Mesodermal cell (in vitro differentiated cells): ENCODE results near the gene ESPN.

Experiments used
- H3K27ac ChIP-seq: 2 replicates; pipeline ENCODE4 v1.7.0; 2013; ENCODE audit warnings: mild to moderate bottlenecking, low read depth, low read length, moderate library complexity; ENCODE audit not compliant: severe bottlenecking
- H3K36me3 ChIP-seq: 2 replicates; pipeline ENCODE4 v1.7.1; 2013; ENCODE audit warnings: mild to moderate bottlenecking, low read length, moderate library complexity; ENCODE audit not compliant: control insufficient read depth, insufficient read depth
- H3K4me1 ChIP-seq: one replicate; pipeline ENCODE4 v1.7.1; 2013; ENCODE audit warnings: mild to moderate bottlenecking, low read length; ENCODE audit not compliant: insufficient read depth, control insufficient read depth, poor library complexity, severe bottlenecking
- H3K4me3 ChIP-seq: 2 replicates; pipeline ENCODE4 v1.7.0; 2013; ENCODE audit warnings: low read length, control low read depth, mild to moderate bottlenecking; ENCODE audit not compliant: insufficient read depth, poor library complexity, severe bottlenecking; ENCODE audit errors: extremely low read depth
- H3K9me3 ChIP-seq: 2 replicates; pipeline ENCODE4 v1.7.1; 2013; ENCODE audit warnings: mild to moderate bottlenecking, low read length, moderate library complexity; ENCODE audit not compliant: control insufficient read depth
- WGBS, 2 experiments: methylation state at CpG; one replicate each; pipeline ENCODE4 v1.1.5; 2013; ENCODE audit warnings: missing lambda C conversion rate in 2 of 2; ENCODE audit not compliant: insufficient coverage in 2 of 2; 5-methylcytosine and 5-hydroxymethylcytosine counted together

The ESPN gene

GRCh38 chr1:6460301-6461050 lies 35.9 kb downstream of the ESPN start:
- 68 to 73% methylated on average over 23 to 37 of the region's 39 CpGs for WGBS, 2 experiments
- no peaks in the 10 kb centered on the region for H3K9me3 ChIP-seq
- no peak overlapping the region for H3K27ac ChIP-seq
- H3K4me3 ChIP-seq = no peak overlapping the region
- H3K4me1 ChIP-seq = peaks cover 5% of the 10 kb centered on the region
- H3K36me3 ChIP-seq = peaks cover 13% of the 10 kb centered on the region

- Histone ChIP-seq H3K36me3 (peaks cover 13% of the 10 kb centered on the region), H3K27ac (no peak overlapping the region), H3K4me3 (no peak overlapping the region), H3K4me1 (peaks cover 5% of the 10 kb centered on the region), H3K9me3 (no peaks in the 10 kb centered on the region)
- 95 to 97% methylated on average over 34 to 40 of the region's 40 CpGs for WGBS, 2 experiments
These were observed 36.5 kb downstream of the ESPN start for GRCh38 chr1:6461051-6461530.

- Histone ChIP-seq H3K36me3 (peaks cover 13% of the 10 kb centered on the region), H3K27ac (no peak overlapping the region), H3K4me1 (peaks cover 5% of the 10 kb centered on the region), H3K9me3 (no peaks in the 10 kb centered on the region), H3K4me3 (no peak overlapping the region)
- WGBS, 2 experiments = 96 to 97% methylated on average over 46 to 48 of the region's 48 CpGs
These were observed 37.2 kb downstream of the ESPN start for GRCh38 chr1:6461538-6462411.

GRCh38 chr1:6462412-6463119 lies 38.0 kb downstream of the ESPN start:
- H3K4me3 ChIP-seq = no peak overlapping the region
- H3K9me3 ChIP-seq = no peaks in the 10 kb centered on the region
- H3K4me1 ChIP-seq = peaks cover 5% of the 10 kb centered on the region
- H3K27ac ChIP-seq = no peak overlapping the region
- H3K36me3 ChIP-seq = peaks cover 17% of the 10 kb centered on the region
- 94 to 98% methylated on average over 6 to 8 of the region's 13 CpGs for WGBS, 2 experiments

GRCh38 chr1:6463120-6463412 lies 38.5 kb downstream of the ESPN start:
- H3K36me3 ChIP-seq = peaks cover 21% of the 10 kb centered on the region
- no peak overlapping the region for H3K27ac ChIP-seq
- no peaks in the 10 kb centered on the region for H3K9me3 ChIP-seq
- peaks cover 5% of the 10 kb centered on the region for H3K4me1 ChIP-seq
- H3K4me3 ChIP-seq = no peak overlapping the region
- no CpG with 5 or more reads among the region's 1 CpG for WGBS, 2 experiments

- H3K27ac ChIP-seq = no peak overlapping the region
- H3K4me3 ChIP-seq = no peak overlapping the region
- H3K9me3 ChIP-seq = no peaks in the 10 kb centered on the region
- peaks cover 5% of the 10 kb centered on the region for H3K4me1 ChIP-seq
- WGBS, 2 experiments = 91 to 95% methylated on average over 7 of the region's 7 CpGs
- H3K36me3 ChIP-seq = peaks cover 35% of the 10 kb centered on the region
These were observed 39.9 kb downstream of the ESPN start for GRCh38 chr1:6464514-6464836.

- Histone ChIP-seq H3K4me1 (peaks cover 5% of the 10 kb centered on the region), H3K9me3 (no peaks in the 10 kb centered on the region), H3K4me3 (no peak overlapping the region), H3K27ac (no peak overlapping the region), H3K36me3 (peaks cover 39% of the 10 kb centered on the region)
- 94 to 96% methylated on average over 3 to 4 of the region's 5 CpGs for WGBS, 2 experiments
These were observed 40.3 kb downstream of the ESPN start for GRCh38 chr1:6464915-6465314.

- Histone ChIP-seq H3K4me3 (no peak overlapping the region), H3K9me3 (no peaks in the 10 kb centered on the region), H3K36me3 (peaks cover 46% of the 10 kb centered on the region), H3K4me1 (peaks cover 2% of the 10 kb centered on the region), H3K27ac (no peak overlapping the region)
- WGBS, 2 experiments = 88% methylated on average over 9 to 15 of the region's 21 CpGs
These were observed 41.0 kb downstream of the ESPN start for GRCh38 chr1:6465461-6466005.

GRCh38 chr1:6466023-6466422 lies 41.4 kb downstream of the ESPN start, which contains the start of gene TNFRSF25:
Gene TNFRSF25 (minus strand): TSS chr1:6466173. CDS start chr1:6466107, 66 bp downstream.
- no peak within 1 kb of the TSS for H3K4me3 ChIP-seq
- H3K4me1 ChIP-seq = no peaks in the 10 kb centered on the region
- peaks cover 48% of the 10 kb centered on the region for H3K36me3 ChIP-seq
- WGBS, 2 experiments = 69 to 76% methylated on average over 16 to 42 of the region's 43 CpGs
- no peaks in the 10 kb centered on the region for H3K9me3 ChIP-seq
- H3K27ac ChIP-seq = no peak within 1 kb of the TSS

- no peak overlapping the region for H3K27ac ChIP-seq
- H3K4me3 ChIP-seq = no peak overlapping the region
- WGBS, 2 experiments = 93 to 100% methylated on average over 4 to 5 of the region's 5 CpGs
- H3K9me3 ChIP-seq = no peaks in the 10 kb centered on the region
- peaks cover 54% of the 10 kb centered on the region for H3K36me3 ChIP-seq
- H3K4me1 ChIP-seq = no peaks in the 10 kb centered on the region
These were observed 42.2 kb downstream of the ESPN start for GRCh38 chr1:6466751-6467150.
